Stimulated activated CD8-positive, alpha-beta memory T cell treated with anti-CD3 and anti-CD28 coated beads, Interleukin-7, amount 100 ng/mL, for 4 hours (primary cell): ENCODE data around the gene SPO11.

Source experiments
- DNase-seq, 2 donors: peaks; one replicate each; pipeline ENCODE4 v3.0.0-alpha.2; 2020; ENCODE audit warnings: low read depth in 2 of 2

The SPO11 gene

DNA sequence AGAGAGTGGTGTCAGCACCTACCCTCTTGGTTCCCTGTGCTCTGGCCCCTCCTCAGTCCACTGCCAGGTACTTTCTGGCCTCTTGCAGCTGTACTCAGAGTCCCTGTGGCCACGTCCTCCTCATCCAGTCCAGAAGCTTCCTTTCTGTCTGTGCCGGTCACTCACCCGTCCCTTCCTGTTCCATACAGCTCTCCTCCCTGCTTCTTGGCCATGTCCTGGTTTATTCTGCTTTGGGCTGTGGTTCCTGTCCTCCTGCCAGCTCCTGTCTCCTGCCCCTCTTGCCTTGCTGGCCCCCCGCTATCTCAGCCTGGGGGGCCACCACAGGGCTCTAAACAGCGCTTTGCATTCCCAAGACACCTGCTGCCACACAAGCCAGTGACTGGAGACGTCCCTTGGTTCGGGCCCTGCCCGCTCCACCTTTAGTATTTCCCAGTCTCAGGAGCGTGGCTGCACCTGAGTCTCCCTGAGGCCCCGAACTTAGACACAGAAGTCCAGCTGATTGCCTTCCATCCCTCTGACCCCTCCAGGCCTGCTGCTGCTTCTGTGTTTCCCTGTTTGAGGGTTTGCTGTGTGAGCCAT lies 46.1 kb downstream of the SPO11 start:
- DNase-seq: no peak

DNA sequence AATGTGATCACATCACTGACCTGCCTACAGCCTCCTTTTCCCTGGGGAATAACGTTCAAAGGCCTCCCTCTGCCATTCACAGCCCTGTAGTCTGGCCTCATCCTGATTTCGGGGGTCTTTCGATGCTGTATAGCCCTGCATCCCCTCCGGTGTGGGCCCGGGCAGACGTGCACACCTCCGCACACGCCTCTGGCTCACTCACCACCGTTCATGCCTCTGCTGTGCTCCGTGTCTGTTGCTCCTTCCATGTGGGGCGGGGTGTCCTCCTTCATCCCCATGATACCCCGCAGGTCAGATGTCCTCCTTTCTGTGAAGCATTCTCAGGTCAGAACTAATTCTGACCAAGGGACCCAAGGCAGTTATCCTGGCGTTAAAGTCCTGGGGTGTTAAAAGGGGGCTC lies 47.7 kb downstream of the SPO11 start:
- no peak for DNase-seq

DNA sequence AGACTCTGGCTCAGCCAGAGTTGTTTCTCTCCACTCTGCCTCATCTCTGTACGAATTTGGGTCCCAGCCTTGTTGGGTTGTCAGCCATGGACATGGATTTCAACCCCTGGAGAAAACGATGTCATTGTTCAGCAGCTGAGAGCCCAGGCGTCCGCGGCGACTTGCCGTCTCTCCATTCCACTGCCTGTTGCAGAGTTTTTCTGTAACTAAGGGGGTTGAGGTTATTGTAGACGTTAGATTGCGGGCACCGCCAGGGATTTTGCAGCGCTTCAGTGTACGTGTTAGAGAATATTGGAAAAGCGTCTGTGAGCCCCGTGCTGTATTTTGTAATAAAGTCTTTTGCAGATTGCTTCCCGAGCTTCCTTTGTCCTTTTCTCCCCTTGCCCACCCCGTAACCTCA lies 48.5 kb downstream of the SPO11 start:
- DNase-seq: no peak

DNA sequence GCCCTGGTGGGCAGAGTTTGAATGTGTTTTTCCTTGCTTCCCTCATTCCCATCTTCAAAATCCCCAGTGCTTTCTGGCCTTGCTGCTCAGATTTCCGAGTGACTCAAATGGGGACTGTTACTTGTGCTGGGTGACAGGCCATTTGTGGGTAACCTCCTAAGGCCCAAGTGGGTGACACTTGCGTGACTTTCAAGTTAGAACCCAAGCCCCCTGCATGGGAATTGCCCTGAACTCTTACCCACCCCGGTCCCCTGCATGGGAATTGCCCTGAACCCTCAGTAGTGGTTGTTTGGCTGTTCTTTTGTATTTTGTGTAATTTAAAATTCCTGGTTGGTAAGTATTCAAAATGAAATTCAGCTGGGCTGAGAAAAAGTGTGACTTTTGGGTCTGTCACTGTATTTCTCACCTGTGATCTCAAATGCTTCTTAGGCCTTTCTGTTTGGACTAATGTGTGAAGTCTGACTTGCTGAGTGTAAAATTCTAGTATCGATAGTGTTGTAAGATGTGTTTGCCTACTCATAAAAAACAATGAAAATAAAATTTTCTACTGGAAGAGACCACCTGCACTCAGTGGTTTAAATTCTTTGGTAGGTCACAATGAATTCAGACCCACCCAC lies 49.2 kb downstream of the SPO11 start:
- no peak for DNase-seq

DNA sequence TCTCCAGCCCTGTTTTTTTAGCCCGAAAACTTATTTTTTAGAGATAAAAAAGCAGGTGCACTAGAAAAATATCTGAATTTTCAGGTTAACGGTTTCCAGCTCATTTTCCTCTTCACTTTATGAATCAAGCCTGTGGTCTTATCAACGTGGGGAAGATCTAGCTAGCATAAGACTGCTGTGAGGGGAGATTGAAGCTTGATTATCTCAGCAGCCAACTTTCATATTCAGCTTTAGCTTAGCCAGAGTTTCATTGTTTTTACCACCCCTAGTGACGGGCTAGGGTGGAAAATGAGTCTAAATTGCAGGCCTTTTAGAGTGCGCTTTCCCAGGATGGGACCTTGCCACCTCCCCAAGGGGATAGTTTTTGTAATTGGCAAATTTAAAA lies 49.7 kb downstream of the SPO11 start:
- no peak for DNase-seq

DNA sequence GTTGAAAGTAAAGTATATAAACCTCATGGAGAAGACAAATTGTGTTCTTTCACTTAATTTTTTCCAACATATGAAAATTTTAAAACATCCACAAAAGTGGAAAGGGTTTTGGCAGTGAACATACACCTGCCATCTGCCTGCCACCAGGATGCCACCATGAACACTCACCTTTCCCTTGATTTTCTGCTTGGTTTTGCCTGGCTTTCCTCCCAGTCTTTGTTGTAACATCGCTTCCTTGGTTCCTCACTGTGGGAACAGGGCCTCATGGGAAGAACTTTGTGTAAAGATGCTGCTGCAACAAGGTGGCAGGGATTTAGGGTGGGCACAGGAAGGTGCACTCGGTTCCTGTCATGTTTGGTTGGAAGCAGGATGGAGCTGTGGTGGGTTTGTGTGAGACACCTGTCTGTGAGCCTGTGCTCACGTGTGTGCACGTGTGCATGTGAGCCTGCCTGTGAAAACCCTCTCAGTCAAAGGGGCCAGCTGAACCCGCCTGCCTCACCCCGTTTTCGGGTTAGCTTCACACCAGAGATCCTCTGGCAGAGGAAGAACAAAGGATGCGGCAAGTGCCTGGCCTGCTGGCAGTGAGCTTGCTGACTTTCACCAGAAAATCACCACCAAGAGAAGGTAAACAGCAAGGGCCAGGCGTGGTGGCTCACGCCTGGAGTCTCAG lies 50.6 kb downstream of the SPO11 start:
- no peak for DNase-seq

DNA sequence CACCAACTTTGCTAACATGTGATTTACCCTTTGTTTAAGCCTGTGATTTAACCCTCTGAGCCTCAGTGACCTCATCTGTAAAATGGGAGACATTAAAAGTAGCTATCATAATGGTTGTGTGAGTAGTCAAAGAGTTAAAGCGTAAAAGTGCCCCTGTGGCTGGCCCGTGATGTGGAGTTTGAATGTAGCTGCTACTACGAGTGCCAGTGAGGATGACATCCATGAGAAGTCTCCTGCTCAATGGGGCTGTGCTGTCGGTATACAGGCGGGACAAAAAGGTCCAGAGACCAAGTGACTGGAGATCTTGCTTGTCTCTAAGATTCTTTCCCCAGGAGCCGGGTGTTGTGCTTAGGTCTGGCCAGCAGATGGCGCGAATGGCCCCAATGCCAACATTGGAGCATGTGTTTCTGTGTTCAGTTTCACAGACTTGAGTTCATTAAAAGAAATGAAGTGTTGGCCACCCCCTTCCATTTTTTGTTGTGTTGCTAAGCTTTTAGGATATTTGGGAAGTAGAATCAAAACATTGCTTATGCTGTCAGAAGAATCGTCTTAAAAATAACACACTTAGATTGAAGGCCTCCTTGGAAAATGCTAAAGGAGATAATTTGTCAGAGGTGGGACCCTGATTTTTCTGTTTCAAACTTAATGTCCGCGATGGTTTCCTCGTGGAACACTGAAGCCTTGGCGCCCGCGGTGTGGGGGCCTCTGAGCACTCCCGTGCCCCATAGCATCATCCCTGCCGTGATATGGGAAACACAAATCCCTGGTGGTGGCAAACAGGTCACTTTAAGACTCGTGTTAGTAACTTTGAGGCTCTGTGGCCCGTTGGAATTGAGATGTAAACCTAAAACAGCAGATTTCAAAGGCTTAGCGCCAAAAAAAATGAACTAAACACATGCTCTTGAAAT lies 52.2 kb downstream of the SPO11 start:
- peak; percentile 67 to 72 for DNase-seq

DNA sequence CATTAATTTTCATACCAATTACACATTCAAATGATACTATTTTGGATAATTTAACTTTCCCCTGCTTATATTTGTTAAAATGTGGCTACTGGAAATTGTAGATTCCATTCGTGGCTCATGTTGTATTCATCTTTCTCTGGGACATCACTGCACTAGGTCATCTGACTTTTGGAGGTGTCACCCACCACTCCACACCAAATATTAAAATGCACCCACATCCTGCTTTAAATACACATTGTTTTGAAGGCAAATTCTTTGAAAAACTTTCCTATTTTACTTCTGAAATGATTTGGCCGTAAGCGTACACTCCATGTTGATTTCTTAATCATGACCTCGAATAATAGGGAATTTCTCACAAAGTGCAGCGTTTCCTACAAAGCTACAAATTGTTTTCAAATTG lies 52.9 kb downstream of the SPO11 start:
- no peak for DNase-seq

DNA sequence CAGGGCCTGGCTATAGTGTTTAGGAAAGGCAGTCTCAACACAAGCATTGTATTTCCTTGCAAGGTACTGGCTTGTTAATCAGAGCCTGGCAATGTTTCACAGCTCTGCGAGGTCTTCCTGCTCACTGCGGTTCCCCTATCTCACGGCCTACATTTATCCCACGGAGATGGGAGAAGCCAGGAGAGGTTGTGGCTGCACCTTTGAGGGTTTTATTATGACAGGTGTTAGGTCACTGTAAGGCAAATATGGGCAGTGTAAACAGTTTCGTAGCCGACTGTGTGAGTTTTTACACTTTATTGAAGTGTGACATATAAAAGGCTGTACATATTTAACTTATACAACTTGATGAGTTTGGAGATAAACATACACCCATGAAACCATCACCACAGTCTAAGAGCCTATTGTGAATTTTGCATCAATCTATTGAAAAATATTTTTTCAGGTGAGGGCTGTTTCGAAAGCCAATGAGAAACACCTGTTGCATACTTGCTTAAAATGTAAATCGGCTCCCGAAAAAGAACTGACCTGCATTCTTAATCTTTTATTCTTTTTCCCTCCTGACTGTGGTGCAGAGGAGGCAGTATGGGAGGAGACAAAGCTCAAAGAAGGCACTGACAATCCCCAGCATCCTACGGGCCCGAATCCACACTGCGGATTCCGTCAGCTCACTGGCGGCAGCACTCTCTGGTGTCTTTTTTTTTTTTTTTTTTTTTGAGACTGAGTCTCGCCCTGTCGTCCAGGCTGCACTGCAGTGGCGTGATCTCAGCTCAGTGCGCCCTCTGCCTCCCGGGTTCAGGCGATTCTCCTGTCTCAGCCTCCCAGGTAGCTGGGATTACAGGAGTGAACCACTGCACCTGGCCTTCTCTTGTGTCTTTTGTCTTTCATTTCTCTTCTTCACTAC lies 54.1 kb downstream of the SPO11 start:
- DNase-seq: no peak

DNA sequence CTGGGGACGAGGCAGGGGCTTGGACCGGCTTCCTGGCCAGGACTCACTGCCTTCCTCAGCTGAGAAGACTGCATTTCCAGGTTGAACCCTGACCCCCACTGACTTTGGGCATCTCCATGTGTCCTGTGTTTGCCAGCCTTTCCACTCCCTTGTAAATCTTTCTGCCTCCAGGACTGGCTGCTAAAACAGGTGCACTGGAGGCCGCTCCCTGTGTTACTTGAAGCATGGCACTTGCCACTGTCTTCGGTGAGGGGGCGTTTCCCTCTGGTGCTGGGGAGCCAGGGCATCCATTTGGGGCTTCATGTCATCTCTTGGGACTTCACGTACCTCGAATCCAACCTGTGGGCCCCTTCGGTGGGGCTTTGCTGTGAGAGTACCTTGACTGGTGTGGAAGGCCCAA lies 54.9 kb downstream of the SPO11 start:
- no peak for DNase-seq

DNA sequence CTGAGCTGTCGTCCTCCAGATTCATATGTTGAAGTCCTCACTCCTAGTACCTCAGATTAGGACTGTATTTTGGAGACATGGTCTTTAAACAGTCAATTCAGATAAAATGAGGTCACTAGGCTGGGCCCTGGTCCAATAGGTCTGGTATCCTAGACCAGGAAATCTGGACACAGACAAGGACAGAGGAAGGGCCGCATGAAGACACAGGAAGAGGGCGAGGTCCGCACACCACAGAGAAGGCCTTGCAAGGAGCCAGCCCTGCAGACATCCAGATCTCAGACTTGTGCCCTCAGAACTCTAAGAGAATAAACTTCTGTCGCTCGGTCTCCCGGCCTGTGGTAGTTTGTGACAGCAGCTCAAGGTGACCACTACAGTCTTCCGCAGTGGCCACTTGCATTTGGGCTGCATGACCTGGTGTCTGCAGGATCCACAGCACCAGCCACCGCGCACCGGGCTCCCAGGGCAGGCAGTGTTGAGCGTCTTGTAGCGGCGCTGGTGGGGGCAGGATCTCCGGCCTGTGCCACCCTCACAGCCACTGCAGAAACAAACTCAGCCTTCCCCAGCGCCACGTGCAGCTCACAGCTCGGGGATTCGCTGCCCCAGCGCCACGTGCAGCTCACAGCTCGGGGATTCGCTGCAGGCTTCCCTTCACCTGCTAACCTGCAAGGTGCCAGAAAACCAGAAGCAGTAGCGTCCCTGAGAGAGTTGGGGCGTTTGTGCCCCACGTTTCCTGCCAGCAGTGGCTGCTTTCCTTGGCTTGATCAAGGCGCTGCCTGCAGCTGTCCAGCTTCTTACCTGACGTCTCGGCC lies 55.6 kb downstream of the SPO11 start:
- no peak for DNase-seq

DNA sequence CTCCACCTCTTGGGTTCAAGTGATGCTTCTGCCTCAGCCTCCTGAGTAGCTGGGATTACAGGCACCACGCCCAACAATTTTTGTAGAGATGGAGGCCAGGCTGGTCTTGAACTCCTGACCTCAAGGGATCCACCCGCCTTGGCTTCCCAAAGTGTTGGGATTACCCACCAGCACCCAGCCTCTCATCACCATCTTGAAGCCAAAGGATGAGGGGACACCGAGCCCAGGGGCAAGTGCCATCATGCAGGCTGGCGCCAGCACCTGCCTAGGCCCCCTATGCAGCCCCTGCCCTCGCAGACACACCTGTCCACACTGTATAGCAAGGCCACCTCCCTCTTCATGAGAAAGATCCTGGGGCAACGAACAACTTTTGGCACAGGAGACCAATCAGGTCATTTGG lies 56.3 kb downstream of the SPO11 start:
- DNase-seq: no peak

DNA sequence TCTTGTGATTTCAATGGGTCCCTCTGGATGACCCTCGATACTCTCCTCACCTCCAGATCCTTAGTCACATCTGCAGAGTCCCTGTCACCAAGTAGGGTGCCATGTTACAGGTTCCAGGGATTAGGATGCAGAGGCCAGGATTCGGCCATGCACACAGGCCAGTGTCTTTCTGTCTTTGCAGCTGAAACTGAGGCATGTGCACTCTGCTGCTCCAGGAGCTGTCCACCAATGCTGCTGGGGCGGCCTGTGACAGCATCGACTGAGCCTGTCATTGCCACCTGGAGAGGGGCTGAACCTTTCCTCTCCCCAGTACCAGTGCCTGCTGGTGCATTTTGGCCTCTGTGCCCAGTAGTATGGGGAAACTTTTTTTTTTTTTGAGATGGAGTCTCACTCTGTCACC lies 57.2 kb downstream of the SPO11 start:
- no peak for DNase-seq

DNA sequence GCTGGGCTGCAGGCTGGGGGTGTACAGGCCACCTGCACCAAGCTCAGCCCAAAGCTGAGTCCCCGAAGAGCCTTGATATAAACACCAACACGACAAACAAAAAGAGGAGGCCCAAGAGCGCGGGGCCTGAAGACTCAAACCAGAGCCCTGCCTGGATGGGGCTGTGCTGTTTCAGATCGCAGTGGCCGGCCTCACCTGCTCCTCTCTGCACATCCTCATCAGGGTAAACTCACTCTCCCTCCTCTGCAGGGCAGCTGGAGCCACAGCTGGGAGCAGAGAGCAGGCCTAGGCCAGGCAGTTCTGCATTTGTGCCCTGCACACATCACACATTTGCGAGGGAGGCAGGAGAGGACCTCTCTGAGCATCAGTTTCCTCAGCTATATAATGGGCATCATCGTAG lies 57.9 kb downstream of the SPO11 start:
- no peak for DNase-seq

DNA sequence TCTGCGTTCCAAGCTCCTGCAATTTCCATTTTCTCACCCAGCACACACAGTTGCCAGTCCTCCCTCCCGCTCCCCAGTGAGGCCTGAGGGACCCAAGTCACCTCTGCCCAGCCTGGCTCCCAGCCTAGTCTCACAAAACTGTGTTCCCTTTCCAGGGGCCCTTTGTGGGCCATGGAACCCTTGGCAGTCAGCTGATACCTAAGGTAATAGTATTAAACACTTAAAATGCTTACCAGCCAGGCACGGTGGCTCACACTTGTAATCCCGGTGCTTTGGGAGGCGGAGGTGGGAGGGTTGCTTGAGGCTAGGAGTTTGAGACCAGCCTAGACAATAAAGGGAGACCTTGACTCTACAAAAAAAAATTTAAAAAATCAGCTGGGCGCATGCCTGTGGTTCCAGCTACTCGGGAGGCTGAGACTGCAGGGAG lies 58.4 kb downstream of the SPO11 start:
- DNase-seq: no peak

DNA sequence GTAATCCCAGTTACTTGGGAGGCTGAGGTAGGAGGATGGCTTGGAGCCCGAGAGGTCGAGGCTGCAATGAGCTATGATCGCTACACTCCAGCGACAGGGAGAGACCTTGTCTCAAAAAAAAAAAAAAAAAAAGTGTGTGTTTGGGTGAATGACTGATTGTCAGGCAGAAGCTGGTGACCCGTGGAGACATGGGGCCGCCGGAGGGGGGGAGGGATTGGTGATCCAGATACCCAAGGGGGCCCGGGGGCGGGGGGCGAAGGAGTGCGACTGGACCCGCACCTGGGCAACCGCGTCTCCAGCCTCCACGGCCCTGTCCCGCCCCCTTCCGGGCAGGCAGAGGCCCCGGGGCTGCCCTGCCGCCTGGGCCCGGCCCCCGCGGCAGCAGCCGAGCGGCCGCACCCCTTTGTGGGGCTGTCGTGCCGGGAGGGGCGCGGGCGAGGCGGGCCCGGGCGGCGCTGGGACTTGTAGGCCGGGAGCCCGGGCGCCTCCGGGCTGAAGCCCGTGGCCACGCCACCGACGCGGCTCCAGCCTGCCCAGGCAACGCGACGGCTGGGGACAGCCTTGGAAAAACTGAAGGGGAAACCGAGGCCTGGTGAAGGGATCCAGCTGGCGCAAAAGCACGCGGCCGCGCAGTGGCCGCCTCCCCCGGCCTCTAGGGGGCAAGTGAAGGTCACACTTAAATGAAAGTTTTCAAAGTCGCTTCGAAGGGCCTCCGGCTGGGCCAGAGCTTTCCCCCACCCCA lies 59.5 kb downstream of the SPO11 start:
- peak in 1 of 2 donors; percentile 65 for DNase-seq

DNA sequence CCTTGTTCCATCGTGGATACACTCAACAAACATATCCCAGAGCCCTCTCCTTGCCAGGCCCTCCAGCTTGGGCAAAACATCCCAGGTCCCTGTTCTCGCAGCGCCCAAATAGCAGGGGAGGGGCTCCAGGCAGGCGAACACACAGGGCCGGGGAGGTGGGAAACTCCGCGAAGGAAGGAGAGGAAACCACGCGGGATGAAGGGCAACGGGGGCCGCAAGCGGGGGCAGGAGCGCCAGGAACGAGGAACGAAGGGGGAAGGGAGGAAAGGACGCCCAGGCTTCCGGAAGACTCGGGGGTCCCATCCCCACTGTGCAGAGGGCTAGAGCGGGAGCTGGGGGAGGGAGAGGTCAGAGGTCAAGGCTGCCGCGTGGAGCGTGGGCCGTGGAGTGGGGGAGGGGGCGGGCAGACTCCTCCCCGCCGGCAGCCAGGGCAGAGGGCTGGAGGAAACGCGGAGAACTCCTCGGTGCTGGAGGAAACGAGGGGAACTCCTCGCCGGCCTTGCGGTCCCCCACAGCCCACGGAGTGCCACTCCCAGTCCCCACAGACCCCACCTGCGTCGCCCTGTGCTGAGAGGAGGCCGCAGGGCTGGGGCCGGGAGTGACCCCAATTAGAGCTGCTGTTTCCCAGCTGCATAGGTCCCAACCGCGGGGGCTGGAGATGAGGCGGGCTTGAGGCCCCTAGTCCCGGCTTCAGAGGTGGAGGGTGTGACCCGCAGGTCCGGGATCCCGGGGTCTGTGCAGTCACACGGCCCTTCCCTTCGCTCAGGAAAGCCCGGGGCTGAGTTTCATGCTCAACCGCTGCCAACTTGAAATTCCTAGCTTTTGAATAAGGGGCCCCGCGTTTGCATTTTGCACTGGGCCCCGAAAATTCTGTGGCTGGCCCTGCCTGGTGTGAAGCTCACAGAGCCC lies 60.3 kb downstream of the SPO11 start:
- DNase-seq: peak; percentile 41 to 64

DNA sequence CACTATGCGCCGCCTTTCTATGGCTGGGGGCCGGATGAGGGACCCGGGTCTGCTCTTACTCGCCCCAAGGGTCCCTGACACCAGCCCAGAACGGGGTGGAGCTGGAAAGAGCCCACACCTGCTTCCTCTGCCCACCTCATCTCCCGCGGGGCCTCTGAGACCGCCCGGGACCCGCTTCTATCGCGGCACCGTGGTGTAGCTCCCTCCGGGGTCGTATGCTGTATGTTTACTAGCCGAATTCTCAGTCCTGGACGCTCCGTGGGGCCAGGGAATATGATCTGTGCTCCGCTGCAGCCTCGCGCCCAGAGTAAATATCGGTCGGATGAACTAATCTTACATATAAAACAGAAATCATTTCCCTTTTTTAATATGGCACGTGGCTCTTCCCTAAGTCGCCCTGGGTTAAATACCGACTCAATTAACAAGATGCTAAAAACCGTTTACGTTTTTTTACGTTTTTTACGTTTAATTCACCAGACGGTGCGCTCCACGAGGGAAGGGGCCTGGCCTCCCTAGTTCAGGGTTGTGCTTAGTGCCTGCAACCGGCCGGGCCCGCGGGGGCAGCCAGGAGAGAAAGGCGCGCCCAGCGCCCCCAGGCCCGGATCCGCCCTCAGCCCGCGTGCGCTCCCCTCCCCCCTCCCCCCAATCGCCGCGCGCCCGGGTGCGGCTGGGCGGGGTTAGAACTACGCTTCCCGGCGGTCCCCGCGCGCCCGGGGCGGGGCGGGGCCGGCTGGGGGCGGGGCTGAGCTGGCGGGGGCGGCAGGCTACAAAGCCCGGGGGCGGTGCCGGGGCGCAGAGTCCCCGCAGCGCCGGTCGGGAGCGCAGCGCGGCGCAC lies 61.2 kb downstream of the SPO11 start, which contains the start of gene RBM38:
Gene RBM38 (plus strand): TSS at position 793 of the 835 bp plus-strand sequence. CDS start 186 bp downstream, outside the sequence.
- peak; percentile 50 to 74 for DNase-seq
